HG03196 (cell line): ENCODE data around the gene RHO.

ENCODE experiments used
- ATAC-seq: cut with Tn5 transposase; IDR thresholded peaks from one replicate; pipeline ENCODE4 v1.9.1; 2021; ENCODE audit not compliant: unreplicated experiment

Gene RHO

DNA sequence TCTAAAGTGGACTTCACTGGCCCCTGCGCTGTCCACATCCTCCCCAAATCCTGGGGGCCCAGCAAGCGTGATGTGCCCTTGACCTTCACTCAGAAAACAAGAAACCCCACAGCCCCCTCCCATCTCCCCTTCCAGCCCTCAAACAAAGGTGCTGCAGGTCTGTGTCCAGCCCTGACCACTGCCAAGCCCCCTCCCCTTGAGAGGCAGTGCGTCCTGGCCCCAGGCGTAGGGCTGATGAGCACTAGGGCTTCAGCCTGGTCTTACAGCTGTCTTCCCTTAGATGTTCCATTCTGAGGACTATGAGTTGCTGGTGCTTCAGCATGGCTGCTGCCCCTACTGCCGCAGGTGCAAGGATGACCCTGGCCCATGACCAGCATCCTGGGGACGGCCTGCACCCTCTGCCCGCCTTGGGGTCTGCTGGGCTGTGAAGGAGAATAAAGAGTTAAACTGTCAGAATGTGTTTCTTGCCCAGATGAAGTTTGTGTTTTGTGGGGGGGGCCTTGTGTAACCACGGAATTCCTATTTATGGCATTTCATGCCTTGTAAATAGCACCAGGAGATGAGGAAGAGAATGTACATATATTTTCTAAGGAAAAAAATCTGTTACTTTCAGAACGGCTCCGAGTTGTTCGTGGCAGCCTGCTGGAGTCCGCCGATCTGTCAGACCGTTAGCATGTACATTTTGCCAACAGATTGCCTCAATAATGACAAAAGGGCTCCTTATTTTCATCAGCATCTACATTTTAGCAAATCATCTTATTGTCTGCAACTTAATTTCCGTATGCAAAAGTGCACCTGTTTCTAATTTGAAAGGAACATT is 8.3 kb upstream of the RHO start:
- no peak for ATAC-seq

DNA sequence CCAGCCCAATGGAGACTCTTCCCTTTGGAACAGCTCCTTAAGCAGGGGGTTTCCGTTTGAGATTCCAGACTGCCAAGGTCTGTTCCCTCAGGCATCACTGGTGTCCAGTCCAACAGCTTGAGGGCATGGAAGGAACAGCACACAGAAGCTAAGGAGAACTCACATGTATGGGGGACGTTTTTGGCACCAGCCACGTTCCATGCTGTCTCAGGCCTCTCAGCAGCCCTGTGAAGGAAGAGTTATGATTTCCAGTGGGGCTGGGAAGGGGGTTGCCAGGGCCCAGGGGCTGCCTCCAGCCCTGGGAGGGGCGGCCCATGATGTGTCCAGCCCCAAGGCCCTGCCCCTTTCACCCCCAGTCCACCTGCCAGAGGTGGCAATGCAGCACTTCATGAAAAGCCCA is 7.5 kb upstream of the RHO start:
- ATAC-seq, result no peak

DNA sequence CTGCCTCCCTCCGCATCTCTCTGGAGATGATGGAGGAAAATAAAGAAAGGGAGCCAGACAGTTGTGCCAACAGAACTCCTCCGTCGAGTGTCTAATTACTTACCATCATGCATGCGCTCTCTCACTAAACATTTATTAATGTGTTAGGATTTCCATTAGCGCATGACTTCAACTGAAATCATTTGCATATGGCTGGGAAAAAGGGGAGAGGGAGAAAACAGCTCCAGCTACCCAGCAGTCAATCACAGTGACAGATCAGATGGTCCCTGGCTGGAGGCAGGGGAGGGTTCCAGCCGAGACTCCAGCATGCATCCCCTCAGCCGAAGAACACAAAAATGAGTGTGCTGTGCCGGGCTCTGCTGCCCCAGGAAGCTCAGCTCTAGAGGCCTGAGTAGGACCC is 6.8 kb upstream of the RHO start:
- ATAC-seq, result no peak

DNA sequence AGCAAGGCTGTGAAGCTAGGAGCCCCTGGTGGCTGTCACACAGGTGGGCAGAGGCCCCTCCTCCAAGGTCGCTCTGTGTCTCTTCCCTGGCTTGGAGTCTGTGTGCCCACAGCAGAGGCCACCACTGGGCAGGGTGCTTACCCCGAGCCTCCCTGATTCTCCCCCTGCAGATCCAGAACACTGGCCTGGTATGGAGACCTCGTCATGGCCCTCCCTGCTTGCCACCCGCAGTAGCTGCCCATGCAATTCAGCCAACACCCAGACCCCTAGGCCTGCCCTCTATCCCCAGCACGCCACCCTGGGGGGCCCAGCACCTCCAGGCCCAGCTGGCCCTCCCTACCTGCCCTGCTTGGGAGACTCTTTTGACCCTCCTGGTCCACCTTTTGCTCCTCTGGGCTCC is 5.5 kb upstream of the RHO start:
- no peak for ATAC-seq

DNA sequence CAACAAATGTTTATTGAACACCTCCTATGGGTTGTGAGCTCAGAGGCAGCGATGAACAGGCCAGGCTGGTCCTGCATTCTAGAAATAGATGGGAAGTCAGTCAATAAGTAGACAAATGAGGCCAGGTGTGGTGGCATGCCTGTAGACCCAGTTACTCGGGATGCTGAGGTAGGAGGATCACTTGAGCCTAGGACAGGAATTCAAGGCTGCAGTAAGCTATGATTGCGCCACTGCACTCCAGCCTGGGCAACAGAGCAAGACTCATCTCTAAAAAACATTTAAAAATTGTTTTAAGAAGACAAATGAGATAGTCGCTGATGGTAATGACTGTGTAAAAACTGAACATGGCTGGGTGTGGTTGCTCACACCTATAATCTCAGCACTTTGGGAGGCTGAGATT is 4.4 kb upstream of the RHO start:
- no peak for ATAC-seq

DNA sequence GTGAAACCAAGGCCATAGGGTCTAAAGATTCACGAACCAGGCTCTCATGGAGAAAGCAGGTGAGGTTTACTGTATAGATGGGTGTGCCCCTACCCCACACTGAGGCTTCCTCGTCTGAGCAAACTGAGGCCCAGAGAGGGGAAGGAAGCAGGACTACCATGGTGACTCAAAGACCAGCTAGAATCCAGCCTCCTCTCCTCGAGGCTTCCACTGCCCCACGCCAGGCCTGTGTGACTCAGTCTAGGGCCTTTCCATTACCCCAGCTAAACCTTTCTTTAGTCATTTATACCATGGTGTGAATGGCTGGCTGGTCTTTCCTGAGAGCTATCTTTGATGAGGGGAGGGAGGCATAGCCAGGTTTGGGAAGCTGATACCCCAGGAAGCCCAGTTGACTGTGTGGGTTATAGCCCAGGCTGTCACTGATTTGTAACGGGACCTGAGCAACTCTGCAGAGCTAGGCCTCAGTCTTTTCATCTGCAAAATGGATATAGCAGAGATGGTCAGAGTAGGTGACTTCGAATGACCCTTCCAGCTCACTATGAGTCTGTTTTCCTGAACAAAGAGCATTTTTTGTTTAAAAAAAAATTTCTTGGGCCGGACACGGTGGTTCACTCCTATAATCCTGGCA is 3.0 kb upstream of the RHO start:
- no peak for ATAC-seq

DNA sequence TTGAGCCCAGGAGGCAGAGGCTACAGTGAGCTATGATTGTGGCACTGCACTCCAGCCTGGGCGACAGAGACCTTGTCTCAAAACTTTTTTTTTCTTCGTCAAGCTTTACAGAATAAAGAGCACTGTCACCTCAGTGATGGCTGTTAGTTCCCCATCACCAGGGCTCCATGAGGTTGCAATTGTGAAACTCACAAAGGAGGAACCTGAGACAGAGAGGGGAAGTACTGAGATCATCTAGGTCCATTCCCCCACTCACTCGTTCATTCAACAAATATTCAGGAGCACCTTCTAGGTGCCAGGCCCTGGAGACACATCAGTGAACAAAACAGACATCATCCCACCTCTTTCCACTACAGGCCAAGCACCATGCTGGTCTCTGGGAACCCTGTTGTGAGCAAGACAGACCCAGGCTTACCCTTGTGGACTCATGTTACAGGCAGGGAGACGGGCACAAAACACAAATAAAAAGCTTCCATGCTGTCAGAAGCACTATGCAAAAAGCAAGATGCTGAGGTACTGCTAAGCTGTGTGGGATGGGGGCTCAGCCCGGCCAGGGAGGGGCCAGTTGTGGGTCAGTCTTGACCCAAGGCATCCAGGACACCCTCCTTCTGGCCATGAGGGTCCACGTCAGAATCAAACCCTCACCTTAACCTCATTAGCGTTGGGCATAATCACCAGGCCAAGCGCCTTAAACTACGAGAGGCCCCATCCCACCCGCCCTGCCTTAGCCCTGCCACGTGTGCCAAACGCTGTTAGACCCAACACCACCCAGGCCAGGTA is 2.1 kb upstream of the RHO start:
- peak; percentile 60 for ATAC-seq

DNA sequence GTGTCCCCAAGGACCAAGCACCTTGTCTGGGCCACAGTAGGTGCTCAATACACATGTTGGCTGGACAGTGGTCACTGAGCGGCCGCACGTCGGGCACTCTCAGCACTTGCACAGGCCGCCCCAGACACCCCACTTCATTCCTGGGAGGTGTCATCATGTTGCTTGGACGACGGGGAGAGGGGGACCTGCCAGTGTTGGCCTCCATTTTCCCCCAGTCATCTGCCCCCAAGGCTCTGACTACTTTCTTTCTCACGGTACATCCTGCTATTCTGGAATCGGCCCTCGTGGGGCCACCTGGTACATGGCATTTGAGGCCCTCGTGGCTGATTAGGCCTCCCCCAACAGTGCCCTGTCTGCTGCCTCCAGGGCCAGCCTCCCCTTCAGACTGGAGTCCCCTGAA is 1.2 kb upstream of the RHO start:
- no peak for ATAC-seq

DNA sequence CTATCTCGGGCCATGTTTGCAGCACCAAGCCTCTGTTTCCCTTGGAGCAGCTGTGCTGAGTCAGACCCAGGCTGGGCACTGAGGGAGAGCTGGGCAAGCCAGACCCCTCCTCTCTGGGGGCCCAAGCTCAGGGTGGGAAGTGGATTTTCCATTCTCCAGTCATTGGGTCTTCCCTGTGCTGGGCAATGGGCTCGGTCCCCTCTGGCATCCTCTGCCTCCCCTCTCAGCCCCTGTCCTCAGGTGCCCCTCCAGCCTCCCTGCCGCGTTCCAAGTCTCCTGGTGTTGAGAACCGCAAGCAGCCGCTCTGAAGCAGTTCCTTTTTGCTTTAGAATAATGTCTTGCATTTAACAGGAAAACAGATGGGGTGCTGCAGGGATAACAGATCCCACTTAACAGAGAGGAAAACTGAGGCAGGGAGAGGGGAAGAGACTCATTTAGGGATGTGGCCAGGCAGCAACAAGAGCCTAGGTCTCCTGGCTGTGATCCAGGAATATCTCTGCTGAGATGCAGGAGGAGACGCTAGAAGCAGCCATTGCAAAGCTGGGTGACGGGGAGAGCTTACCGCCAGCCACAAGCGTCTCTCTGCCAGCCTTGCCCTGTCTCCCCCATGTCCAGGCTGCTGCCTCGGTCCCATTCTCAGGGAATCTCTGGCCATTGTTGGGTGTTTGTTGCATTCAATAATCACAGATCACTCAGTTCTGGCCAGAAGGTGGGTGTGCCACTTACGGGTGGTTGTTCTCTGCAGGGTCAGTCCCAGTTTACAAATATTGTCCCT is 1.2 kb downstream of the RHO start:
- ATAC-seq, result no peak

DNA sequence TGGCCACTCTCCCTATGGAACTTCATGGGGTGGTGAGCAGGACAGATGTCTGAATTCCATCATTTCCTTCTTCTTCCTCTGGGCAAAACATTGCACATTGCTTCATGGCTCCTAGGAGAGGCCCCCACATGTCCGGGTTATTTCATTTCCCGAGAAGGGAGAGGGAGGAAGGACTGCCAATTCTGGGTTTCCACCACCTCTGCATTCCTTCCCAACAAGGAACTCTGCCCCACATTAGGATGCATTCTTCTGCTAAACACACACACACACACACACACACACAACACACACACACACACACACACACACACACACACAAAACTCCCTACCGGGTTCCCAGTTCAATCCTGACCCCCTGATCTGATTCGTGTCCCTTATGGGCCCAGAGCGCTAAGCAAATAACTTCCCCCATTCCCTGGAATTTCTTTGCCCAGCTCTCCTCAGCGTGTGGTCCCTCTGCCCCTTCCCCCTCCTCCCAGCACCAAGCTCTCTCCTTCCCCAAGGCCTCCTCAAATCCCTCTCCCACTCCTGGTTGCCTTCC is 1.9 kb downstream of the RHO start:
- ATAC-seq, result no peak

DNA sequence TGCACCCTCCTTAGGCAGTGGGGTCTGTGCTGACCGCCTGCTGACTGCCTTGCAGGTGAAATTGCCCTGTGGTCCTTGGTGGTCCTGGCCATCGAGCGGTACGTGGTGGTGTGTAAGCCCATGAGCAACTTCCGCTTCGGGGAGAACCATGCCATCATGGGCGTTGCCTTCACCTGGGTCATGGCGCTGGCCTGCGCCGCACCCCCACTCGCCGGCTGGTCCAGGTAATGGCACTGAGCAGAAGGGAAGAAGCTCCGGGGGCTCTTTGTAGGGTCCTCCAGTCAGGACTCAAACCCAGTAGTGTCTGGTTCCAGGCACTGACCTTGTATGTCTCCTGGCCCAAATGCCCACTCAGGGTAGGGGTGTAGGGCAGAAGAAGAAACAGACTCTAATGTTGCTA is 2.4 kb downstream of the RHO start:
- no peak for ATAC-seq

DNA sequence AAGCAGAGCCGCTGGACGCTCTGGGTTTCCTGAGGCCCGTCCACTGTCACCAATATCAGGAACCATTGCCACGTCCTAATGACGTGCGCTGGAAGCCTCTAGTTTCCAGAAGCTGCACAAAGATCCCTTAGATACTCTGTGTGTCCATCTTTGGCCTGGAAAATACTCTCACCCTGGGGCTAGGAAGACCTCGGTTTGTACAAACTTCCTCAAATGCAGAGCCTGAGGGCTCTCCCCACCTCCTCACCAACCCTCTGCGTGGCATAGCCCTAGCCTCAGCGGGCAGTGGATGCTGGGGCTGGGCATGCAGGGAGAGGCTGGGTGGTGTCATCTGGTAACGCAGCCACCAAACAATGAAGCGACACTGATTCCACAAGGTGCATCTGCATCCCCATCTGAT is 3.3 kb downstream of the RHO start:
- ATAC-seq, result no peak

DNA sequence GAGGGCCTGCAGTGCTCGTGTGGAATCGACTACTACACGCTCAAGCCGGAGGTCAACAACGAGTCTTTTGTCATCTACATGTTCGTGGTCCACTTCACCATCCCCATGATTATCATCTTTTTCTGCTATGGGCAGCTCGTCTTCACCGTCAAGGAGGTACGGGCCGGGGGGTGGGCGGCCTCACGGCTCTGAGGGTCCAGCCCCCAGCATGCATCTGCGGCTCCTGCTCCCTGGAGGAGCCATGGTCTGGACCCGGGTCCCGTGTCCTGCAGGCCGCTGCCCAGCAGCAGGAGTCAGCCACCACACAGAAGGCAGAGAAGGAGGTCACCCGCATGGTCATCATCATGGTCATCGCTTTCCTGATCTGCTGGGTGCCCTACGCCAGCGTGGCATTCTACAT is 3.8 kb downstream of the RHO start:
- ATAC-seq, result no peak

DNA sequence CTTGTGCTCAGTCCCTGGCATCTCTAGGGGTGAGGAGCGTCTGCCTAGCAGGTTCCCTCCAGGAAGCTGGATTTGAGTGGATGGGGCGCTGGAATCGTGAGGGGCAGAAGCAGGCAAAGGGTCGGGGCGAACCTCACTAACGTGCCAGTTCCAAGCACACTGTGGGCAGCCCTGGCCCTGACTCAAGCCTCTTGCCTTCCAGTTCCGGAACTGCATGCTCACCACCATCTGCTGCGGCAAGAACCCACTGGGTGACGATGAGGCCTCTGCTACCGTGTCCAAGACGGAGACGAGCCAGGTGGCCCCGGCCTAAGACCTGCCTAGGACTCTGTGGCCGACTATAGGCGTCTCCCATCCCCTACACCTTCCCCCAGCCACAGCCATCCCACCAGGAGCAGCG is 5.0 kb downstream of the RHO start:
- no peak for ATAC-seq

DNA sequence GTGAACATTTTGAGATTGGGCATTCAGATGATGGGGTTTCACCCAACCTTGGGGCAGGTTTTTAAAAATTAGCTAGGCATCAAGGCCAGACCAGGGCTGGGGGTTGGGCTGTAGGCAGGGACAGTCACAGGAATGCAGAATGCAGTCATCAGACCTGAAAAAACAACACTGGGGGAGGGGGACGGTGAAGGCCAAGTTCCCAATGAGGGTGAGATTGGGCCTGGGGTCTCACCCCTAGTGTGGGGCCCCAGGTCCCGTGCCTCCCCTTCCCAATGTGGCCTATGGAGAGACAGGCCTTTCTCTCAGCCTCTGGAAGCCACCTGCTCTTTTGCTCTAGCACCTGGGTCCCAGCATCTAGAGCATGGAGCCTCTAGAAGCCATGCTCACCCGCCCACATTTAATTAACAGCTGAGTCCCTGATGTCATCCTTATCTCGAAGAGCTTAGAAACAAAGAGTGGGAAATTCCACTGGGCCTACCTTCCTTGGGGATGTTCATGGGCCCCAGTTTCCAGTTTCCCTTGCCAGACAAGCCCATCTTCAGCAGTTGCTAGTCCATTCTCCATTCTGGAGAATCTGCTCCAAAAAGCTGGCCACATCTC is 6.1 kb downstream of the RHO start:
- no peak for ATAC-seq

DNA sequence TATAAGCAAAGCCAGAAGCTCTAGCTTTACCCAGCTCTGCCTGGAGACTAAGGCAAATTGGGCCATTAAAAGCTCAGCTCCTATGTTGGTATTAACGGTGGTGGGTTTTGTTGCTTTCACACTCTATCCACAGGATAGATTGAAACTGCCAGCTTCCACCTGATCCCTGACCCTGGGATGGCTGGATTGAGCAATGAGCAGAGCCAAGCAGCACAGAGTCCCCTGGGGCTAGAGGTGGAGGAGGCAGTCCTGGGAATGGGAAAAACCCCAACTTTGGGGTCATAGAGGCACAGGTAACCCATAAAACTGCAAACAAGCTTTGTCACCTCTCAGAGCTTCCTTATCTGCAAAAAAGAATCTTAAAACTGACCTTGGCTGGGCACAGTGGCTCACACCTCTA is 6.6 kb downstream of the RHO start:
- ATAC-seq, result no peak

DNA sequence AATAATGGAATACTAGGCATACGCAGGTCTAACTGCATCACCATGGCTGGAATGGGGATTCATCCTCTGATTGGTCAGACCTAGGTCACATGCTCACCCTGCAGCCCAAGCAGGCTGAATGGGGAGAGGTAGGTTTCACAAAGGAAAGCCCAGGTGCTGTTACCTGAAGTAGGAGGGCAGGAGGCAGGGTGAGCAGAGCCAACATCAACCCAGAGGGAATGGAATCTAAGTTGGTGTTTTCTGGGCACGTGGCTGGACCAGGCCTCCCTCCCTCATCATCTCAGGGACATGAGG is 7.9 kb downstream of the RHO start:
- ATAC-seq, result no peak

DNA sequence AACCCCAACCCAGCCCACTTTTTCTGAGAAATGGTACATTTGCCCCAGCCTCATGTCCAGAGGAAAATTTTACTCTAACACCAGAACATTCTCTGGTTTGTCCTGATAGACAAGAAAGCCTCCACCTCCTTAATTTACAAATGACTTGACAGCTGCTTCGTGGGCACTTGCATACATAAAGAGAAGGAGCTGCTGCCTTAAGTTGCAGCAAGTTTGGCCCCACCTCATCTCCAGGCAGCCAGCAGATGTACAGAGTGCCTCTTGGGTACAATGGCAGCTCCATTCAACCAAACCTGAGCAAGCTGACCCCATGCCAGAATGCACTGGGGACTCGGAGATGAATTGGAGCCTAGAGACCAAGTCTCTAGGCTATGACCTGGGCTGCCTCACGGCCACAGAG is 8.4 kb downstream of the RHO start:
- ATAC-seq, result no peak

DNA sequence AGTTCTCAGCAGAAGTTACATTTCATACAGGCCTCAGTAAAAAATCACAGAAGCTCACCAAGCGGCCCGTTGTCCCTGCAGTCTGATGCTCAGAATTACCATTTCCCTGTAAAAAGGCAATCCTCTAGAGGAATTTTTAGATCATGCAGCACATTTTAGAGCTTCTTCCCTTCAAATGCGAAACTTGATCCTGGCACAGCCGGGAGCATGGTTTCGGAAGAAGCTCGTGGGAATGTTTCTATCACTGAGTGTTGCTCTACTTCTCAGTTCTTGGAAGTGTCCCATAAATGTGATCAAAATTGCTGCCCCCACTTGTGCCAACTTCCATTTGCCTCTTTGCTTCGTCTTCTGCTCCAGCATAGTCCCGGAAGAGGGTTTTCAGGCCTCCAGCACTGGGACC is 10.8 kb downstream of the RHO start:
- ATAC-seq, result no peak

DNA sequence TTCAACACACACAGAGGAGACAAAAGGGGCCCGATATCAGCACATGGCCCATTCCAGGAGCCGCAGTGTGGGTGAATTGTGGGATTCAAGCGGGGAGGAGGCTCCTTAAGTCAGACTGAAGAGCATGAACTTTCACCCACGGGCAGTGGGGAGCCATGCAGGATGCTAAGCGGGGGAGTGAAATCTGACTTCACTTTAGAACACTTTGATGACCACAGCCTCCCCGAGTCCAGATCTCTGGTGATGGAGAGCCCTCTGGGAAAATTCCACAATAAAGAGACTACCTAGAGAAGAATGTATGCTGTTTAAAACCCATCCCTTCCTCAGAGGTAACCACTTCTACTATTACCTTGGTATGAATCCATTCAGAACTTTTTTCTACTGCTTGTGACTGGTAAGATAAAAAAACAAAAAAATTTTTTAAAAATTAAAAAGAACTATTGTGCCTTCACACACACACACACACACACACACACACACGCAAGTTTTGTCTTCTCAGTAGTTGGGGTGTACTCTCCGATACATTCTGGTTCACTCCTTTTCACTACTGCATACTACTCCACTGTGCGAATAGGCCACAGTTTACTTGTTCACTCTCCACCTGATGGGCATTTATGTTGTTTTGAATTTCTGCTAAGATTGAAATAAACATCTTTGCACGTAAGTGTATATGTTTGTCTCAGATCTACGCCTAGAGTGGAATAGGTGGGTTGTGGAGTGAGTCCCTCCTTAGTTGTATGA is 12.5 kb downstream of the RHO start:
- no peak for ATAC-seq
